Breast epithelium (tissue), 3 donors: Measurements from ENCODE around the gene RBMXL3.

Experiments
- POLR2AphosphoS5 ChIP-seq, 3 donors: sonication (generic); formaldehyde crosslinking; IDR thresholded peaks; one replicate each; pipeline ENCODE4 v1.6.1; 2017; ENCODE audit warnings: antibody characterized with exemption in 3 of 3
- TF ChIP-seq, protein P1 (sequence below), 3 donors: fragments of 450-650 bp; IDR thresholded peaks; one replicate each; pipeline ENCODE4 v1.5.1; 2016 to 2017; ENCODE audit warnings: antibody characterized with exemption in 3 of 3, mild to moderate bottlenecking in 3 of 3, moderate library complexity in 3 of 3

DNA sequence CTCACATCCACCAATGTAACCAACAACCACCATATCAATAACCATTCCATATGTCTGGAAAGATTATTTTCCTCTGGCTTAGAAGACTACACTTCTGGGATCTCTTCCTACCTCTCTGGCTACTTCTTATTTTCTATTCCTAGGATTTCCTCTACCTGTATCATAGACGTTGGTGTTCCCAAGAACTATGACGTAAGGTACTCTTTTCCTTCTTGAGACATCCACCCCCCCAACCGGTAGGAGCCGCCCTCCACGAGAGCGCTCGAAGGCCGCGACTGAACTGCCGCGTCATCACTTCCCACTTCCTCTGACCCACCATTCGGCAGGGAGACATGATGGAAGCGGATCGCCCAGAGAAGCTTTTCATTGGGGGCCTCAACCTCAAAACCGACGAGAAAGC lies at the start of gene RBMXL3:
- TF ChIP-seq, protein P1, sequence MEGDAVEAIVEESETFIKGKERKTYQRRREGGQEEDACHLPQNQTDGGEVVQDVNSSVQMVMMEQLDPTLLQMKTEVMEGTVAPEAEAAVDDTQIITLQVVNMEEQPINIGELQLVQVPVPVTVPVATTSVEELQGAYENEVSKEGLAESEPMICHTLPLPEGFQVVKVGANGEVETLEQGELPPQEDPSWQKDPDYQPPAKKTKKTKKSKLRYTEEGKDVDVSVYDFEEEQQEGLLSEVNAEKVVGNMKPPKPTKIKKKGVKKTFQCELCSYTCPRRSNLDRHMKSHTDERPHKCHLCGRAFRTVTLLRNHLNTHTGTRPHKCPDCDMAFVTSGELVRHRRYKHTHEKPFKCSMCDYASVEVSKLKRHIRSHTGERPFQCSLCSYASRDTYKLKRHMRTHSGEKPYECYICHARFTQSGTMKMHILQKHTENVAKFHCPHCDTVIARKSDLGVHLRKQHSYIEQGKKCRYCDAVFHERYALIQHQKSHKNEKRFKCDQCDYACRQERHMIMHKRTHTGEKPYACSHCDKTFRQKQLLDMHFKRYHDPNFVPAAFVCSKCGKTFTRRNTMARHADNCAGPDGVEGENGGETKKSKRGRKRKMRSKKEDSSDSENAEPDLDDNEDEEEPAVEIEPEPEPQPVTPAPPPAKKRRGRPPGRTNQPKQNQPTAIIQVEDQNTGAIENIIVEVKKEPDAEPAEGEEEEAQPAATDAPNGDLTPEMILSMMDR (IDR thresholded peaks at IDR 0.05): no peak
- TF ChIP-seq POLR2AphosphoS5 (IDR thresholded peaks at IDR 0.05): no peak
